Ectodermal cell (in vitro differentiated cells): Measurements from ENCODE around the gene ZNF180.
"Not testable (repeated sequence)": the region's sequence is repeated elsewhere in the genome, so short reads cannot be mapped to it uniquely, and the experiment has no call there.

Experiments used
- H3K27ac ChIP-seq: 2 replicates; pipeline ENCODE4 v1.7.0; 2013; ENCODE audit warnings: mild to moderate bottlenecking, low read depth, low read length; ENCODE audit not compliant: insufficient read depth, poor library complexity, severe bottlenecking
- H3K27me3 ChIP-seq: 2 replicates; pipeline ENCODE4 v1.7.0; 2013; ENCODE audit warnings: mild to moderate bottlenecking, low read length; ENCODE audit not compliant: insufficient read depth, control insufficient read depth, poor library complexity, severe bottlenecking
- H3K36me3 ChIP-seq: one replicate; pipeline ENCODE4 v1.7.0; 2013; ENCODE audit warnings: low read length; ENCODE audit not compliant: control insufficient read depth, insufficient read depth
- H3K4me1 ChIP-seq: one replicate; pipeline ENCODE4 v1.7.0; 2013; ENCODE audit warnings: low read length; ENCODE audit not compliant: control insufficient read depth, insufficient read depth
- H3K4me3 ChIP-seq: 2 replicates; pipeline ENCODE4 v1.7.0; 2013; ENCODE audit warnings: low read depth, low read length, control low read depth; ENCODE audit not compliant: insufficient read depth
- H3K9me3 ChIP-seq: 2 replicates; pipeline ENCODE4 v1.7.0; 2013; ENCODE audit warnings: mild to moderate bottlenecking, low read length, moderate library complexity; ENCODE audit not compliant: control insufficient read depth
- WGBS, 2 experiments: methylation state at CpG; one replicate each; pipeline ENCODE4 v1.1.7; 2013; ENCODE audit warnings: missing lambda C conversion rate in 2 of 2; 5-methylcytosine and 5-hydroxymethylcytosine counted together

Gene ZNF180

DNA sequence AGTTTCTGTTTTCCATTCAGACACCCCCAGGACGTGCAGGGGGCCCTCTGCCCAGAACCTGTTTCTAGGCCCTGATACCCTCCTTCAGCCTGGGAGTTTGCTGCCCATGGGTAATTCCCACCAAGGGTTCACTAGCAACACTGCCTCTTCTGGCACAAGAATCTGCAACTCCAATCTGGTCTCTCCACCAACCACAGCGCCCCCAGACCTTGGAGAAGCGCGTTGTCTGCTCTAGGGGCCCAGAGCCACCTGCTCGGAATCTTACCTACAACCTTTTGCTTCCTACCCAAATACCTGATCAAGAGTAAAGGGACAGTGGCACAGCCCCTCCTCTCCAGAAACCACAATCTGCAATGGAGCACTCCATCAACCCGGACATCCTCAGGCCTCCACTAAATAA lies 763 bp downstream of the ZNF180 start:
- peaks cover 45% of the 10 kb centered on the region for H3K36me3 ChIP-seq
- H3K27me3 ChIP-seq: peaks cover 5% of the 10 kb centered on the region
- WGBS, 2 experiments: 24 to 27% methylated on average over 6 of the region's 6 CpGs
- H3K9me3 ChIP-seq: peaks cover 11% of the 10 kb centered on the region
- H3K4me1 ChIP-seq: no peaks in the 10 kb centered on the region
- peak overlapping the region; percentile 89 for H3K4me3 ChIP-seq
- H3K27ac ChIP-seq: no peak overlapping the region

DNA sequence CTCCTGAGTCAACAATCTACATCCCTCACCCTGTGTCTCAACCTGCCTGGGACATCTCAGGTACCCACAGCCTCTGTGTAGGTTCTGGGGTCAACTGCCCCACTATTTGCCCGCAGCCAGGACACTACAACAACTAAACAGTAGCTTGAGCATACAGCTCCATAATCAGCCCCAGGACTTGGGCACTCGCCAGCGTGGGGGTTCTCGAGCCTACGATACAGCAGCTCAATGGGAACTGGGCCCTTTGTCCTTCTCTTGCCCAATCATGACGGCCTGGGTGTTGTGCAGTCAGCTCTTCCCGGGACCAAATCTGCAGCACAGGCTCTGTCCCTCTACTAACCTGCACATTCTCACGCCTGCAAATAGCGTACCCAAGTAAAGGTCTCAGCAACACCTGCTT lies 1.3 kb downstream of the ZNF180 start:
- Histone ChIP-seq H3K9me3 (peaks cover 11% of the 10 kb centered on the region), H3K4me1 (no peaks in the 10 kb centered on the region), H3K27ac (no peak overlapping the region), H3K36me3 (peaks cover 51% of the 10 kb centered on the region), H3K4me3 (peak overlapping the region; percentile 89), H3K27me3 (no peaks in the 10 kb centered on the region)
- WGBS, 2 experiments: 96% methylated on average over 9 of the region's 9 CpGs

DNA sequence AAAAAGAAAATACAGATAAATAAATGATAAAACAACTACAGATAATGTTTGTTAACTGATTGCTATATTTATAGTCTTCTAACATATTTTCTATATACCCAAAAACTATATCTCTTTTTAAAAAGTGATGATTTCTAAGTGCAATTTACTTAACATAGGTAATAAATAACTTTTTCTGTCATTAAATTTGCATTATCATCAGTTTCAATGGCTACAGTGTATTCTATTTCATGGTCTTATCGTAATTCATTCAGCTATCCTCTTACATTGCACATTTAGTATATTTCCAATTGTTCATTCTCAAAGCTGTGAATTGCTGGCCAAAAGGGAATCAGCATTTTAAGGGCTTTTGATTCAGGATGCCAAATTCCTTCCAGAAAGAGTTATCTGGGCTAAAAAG lies 3.6 kb downstream of the ZNF180 start:
- Histone ChIP-seq H3K4me3 (no peak overlapping the region), H3K36me3 (peaks cover 74% of the 10 kb centered on the region), H3K9me3 (peaks cover 14% of the 10 kb centered on the region), H3K27ac (no peak overlapping the region), H3K27me3 (no peaks in the 10 kb centered on the region), H3K4me1 (no peaks in the 10 kb centered on the region)
- WGBS, 2 experiments: 80 to 100% methylated on average over 1 of the region's 1 CpG

DNA sequence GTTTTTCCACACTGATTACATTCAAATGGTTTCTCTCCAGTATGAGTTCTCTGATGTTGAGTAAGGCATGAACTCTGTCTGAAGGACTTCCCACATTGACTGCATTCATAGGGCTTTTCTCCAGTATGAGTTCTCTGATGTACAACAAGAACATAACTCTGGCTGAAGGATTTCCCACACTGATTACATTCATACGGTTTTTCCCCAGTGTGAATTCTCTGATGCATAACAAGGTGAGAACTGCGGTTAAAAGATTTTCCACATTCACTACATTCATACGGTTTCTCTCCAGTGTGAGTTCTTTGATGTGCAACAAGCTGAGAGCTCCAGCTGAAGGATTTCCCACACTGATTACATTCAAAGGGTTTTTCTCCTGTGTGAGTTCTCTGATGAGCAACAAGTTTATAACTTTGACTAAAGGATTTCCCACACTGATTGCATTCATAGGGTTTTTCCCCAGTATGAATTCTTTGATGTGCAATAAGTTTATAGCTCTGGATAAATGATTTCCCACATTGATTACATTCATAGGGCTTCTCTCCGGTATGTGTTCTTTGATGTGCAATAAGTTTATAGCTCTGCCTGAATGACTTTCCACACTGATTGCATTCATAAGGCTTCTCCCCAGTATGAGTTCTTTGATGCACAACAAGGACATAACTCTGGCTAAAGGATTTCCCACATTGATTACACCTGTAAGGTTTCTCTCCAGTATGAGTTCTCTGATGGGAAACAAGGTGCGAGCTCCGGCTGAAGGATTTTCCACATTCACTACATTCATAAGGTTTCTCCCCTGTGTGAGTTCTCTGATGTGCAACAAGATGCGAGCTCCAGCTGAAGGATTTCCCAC lies 23.5 kb downstream of the ZNF180 start:
- H3K27me3 ChIP-seq: no peaks in the 10 kb centered on the region
- H3K36me3 ChIP-seq: peaks cover 58% of the 10 kb centered on the region
- H3K27ac ChIP-seq: no peak overlapping the region
- 93 to 95% methylated on average over 7 of the region's 7 CpGs for WGBS, 2 experiments
- peaks cover 39% of the 10 kb centered on the region for H3K9me3 ChIP-seq
- H3K4me3 ChIP-seq: no peak overlapping the region
- H3K4me1 ChIP-seq: no peaks in the 10 kb centered on the region

DNA sequence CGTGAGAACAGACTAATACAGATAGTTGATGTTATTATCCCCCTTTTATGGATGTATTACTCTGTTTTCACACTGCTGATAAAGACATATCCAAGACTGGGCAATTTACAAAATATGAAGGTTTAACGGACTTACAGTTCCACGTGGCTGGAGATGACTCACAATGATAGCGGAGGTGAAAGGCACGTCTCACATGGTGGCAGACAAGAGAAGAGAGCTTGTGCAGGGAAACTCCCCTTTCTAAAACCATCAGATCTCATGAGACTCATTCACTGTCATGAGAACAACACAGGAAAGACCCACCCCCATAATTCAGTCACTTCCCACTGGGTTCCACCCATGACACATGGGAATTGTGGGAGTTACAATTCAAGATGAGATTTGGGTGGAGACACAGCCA lies 31.6 kb downstream of the ZNF180 start:
- not testable (repeated sequence) for H3K4me1 ChIP-seq, H3K27me3 ChIP-seq, H3K9me3 ChIP-seq, H3K27ac ChIP-seq, H3K36me3 ChIP-seq, H3K4me3 ChIP-seq
- WGBS, 2 experiments: 61 to 68% methylated on average over 4 to 5 of the region's 5 CpGs

DNA sequence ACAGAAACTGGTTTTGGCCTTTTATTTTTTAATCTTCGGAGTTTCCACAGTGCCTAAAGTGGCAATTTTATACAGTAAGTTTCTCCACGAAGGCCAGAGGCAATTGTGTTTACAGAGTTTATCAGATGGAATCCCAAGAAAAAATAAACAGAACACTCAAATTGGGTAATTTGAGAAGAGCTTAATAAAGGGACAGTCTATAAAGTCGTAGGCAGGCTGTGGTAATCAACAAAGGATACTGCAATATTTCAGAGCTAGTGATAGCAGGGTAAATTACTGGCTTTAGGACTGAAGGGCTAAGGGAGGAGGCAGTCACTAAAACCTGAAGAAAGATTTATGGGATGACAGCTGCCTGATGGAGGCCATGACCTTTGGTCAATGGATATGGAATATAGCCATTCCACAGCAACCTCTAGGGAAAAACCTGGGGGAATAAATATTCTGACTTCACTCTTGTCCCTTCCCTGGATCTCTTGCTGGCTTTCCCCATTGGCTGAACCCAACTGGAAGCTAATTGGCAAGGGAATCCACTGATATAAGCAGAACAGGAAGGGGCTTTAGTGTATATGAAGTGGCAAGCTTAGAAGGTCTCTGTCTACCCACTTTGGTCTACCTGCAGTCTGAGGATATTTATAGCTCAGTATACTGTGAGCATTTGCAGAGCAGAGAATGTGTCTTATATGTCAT lies 37.6 kb downstream of the ZNF180 start:
- H3K4me1 ChIP-seq, H3K9me3 ChIP-seq, H3K4me3 ChIP-seq, H3K27ac ChIP-seq, H3K36me3 ChIP-seq, H3K27me3 ChIP-seq: not testable (repeated sequence)
- 56 to 60% methylated on average over 3 of the region's 3 CpGs for WGBS, 2 experiments

DNA sequence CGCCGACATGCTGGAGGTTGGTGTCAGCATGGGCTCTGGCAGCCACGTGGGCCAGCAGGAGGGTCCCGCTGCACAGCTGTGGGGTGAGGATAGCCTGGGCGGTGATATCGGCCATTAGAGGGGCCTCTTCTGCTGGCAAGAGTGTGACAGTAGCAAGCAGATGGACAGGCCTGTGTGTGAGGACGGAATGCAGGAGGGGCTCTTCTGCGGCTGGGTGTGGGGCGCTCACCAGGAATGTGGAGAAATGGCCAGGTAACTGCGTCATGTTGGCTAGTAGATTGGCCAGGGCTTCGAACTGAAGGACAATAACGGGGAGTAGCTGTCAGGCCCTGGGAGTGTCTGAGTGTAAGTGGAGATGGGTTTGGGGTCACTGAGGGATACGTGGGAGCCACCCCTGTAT lies 44.3 kb downstream of the ZNF180 start:
- WGBS, 2 experiments: no CpG with 5 or more reads among the region's 13 CpGs
- not testable (repeated sequence) for H3K4me3 ChIP-seq, H3K27me3 ChIP-seq, H3K27ac ChIP-seq, H3K4me1 ChIP-seq, H3K9me3 ChIP-seq, H3K36me3 ChIP-seq

DNA sequence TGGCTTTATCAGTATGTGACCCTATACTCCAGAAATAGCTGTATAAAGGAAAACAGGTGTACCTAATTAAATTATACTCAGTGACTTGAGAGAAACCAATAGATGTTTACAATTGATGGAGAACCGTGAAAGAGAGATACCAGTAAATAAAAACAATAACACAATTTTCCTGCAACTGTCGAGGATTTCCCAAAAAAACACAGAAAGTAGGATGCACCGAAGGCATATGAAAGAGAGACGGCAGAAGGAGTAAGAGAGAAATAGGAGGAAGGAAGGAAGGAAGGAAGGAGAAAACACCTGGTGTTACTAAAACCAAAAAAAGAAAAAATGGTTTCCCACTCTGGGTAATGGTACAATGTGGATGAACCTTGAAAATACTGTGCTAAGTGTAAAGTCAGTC lies 45.2 kb downstream of the ZNF180 start:
- H3K4me1 ChIP-seq: no peaks in the 10 kb centered on the region
- H3K27ac ChIP-seq: no peak overlapping the region
- H3K9me3 ChIP-seq: peaks cover 9% of the 10 kb centered on the region
- no peaks in the 10 kb centered on the region for H3K36me3 ChIP-seq
- 84 to 96% methylated on average over 3 to 4 of the region's 4 CpGs for WGBS, 2 experiments
- H3K4me3 ChIP-seq: no peak overlapping the region
- no peaks in the 10 kb centered on the region for H3K27me3 ChIP-seq

DNA sequence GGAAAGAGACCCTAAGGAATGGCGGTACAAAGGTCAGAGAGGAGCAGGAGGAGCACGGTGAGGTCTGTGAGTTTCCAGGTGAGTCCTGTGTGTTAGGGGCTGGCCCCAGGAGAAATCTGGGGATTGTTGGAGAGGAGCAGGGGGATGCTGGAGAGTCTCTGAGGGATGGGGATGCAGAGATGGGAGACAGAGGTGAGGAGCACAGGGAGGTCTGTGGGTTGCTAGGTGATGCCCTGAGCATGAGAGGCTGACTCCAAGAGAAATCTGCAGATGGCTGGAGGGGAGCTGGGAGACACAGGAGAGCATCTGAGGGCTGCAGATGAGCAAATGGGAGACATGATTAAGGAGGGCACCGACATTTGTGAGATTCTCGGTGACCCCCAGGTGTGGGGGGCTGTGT lies 48.0 kb downstream of the ZNF180 start:
- 89 to 90% methylated on average over 4 of the region's 4 CpGs for WGBS, 2 experiments
- H3K9me3 ChIP-seq: peaks cover 13% of the 10 kb centered on the region
- H3K27ac ChIP-seq: no peak overlapping the region
- H3K27me3 ChIP-seq: no peaks in the 10 kb centered on the region
- no peaks in the 10 kb centered on the region for H3K4me1 ChIP-seq
- H3K4me3 ChIP-seq: no peak overlapping the region
- H3K36me3 ChIP-seq: no peaks in the 10 kb centered on the region

DNA sequence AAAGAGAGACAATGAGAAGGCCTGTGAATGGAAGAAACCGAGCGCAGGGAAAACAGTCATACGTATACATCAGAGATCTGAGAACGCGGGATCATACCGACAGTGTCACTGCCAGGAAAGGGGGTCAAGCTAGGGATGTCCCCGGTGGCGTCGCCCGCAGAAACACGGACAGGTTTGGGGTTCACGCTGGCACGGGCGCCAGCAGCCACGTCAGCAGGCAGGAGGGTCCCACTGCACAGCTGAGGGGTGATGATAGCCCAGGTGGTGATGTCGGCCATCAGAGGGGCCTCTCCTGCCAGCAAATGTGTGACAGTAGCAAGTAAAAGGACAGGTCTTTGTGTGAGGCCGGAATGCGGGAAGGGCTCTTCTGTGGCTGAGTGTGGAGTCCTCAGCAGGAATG lies 48.6 kb downstream of the ZNF180 start:
- WGBS, 2 experiments: 91 to 94% methylated on average over 18 of the region's 18 CpGs
- H3K36me3 ChIP-seq: no peaks in the 10 kb centered on the region
- H3K27me3 ChIP-seq: no peaks in the 10 kb centered on the region
- H3K27ac ChIP-seq: no peak overlapping the region
- H3K9me3 ChIP-seq: peaks cover 13% of the 10 kb centered on the region
- H3K4me1 ChIP-seq: no peaks in the 10 kb centered on the region
- H3K4me3 ChIP-seq: no peak overlapping the region
